Duodenal mucosa (tissue), 2 donors: ENCODE data around the gene RMDN2.

Source experiments
- H3K27ac ChIP-seq: one replicate; pipeline ENCODE4 v1.7.0; 2013; ENCODE audit warnings: low read depth, low read length
- H3K27me3 ChIP-seq, 2 donors: one replicate each; pipeline ENCODE4 v1.7.0; 2013; ENCODE audit warnings: low read length in 2 of 2, control low read depth in 1 of 2; ENCODE audit not compliant: insufficient read depth in 2 of 2, control insufficient read depth in 1 of 2
- H3K36me3 ChIP-seq, 2 donors: one replicate each; pipeline ENCODE4 v1.7.0; 2013; ENCODE audit warnings: low read length in 2 of 2, control low read depth in 1 of 2; ENCODE audit not compliant: insufficient read depth in 2 of 2, control insufficient read depth in 1 of 2
- H3K4me1 ChIP-seq, 2 donors: one replicate each; pipeline ENCODE4 v1.7.0; 2013; ENCODE audit warnings: low read length in 2 of 2, control low read depth in 1 of 2; ENCODE audit not compliant: insufficient read depth in 2 of 2, control insufficient read depth in 1 of 2
- H3K4me3 ChIP-seq, 2 donors: one replicate each; pipeline ENCODE4 v1.7.0; 2013; ENCODE audit warnings: low read length in 2 of 2, low read depth in 1 of 2
- H3K9ac ChIP-seq, 2 donors: one replicate each; pipeline ENCODE4 v1.7.0; 2013; ENCODE audit warnings: low read length in 2 of 2, low read depth in 1 of 2
- H3K9me3 ChIP-seq, 2 donors: one replicate each; pipeline ENCODE4 v1.7.0; 2013; ENCODE audit warnings: low read length in 2 of 2, control low read depth in 1 of 2; ENCODE audit not compliant: control insufficient read depth in 1 of 2

The RMDN2 gene

GRCh38 chr2:37912616-37913015 lies 12.5 kb upstream of the RMDN2 start:
- Histone ChIP-seq H3K9me3 (no peaks in the 10 kb centered on the region), H3K27ac (no peak overlapping the region), H3K36me3 (no peaks in the 10 kb centered on the region), H3K27me3 (no peaks in the 10 kb centered on the region), H3K4me3 (no peak overlapping the region), H3K9ac (no peak overlapping the region), H3K4me1 (peaks cover 8 to 15% of the 10 kb centered on the region in 2 donors)

- Histone ChIP-seq H3K9ac (no peak overlapping the region), H3K4me1 (peaks cover 17 to 19% of the 10 kb centered on the region in 2 donors), H3K4me3 (no peak overlapping the region), H3K27ac (no peak overlapping the region), H3K36me3 (no peaks in the 10 kb centered on the region), H3K27me3 (no peaks in the 10 kb centered on the region), H3K9me3 (no peaks in the 10 kb centered on the region)
Observed at GRCh38 chr2:37914340-37914739, 10.7 kb upstream of the RMDN2 start.

- Histone ChIP-seq H3K9ac (no peak overlapping the region), H3K27ac (no peak overlapping the region), H3K36me3 (no peaks in the 10 kb centered on the region), H3K4me3 (no peak overlapping the region), H3K4me1 (peaks cover 26 to 27% of the 10 kb centered on the region in 2 donors), H3K9me3 (no peaks in the 10 kb centered on the region), H3K27me3 (no peaks in the 10 kb centered on the region)
Observed at GRCh38 chr2:37915773-37916172, 9.3 kb upstream of the RMDN2 start.

DNA sequence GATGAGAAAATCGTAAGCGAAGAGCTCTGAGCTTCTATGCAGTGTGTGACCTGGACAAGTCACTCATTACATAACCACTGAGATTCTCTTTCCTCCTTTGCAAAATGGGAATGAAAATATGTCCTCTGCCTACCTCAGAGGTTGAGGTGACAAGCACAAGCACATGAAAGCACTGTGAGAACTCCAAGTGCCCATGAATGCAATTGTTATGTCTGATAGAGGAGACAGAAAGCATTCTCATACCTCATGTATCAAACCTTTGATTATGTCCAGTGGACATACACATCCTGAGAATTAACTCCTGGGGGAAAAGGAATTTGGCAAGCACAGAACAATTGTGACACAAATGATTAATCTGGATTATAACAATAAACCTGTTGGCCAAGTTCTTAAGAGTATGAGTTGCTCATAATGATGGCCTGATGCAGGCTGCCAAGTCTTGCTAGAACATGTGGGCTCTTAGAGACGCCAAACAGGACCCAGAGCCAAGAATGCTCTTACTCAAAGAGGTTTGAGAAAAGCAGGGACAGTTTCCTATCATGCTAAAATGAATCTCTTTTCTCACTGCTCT lies 8.5 kb upstream of the RMDN2 start:
- Histone ChIP-seq H3K9me3 (no peaks in the 10 kb centered on the region), H3K36me3 (no peaks in the 10 kb centered on the region), H3K27ac (no peak overlapping the region)

GRCh38 chr2:37917281-37918228 lies 7.5 kb upstream of the RMDN2 start:
- H3K36me3 ChIP-seq: no peaks in the 10 kb centered on the region
- no peaks in the 10 kb centered on the region for H3K27me3 ChIP-seq
- no peak overlapping the region for H3K27ac ChIP-seq
- H3K4me1 ChIP-seq: peaks cover 32 to 33% of the 10 kb centered on the region in 2 donors
- H3K9me3 ChIP-seq: no peaks in the 10 kb centered on the region
- no peak overlapping the region for H3K4me3 ChIP-seq
- no peak overlapping the region for H3K9ac ChIP-seq

More for the DNA sequence above, 8.5 kb upstream of the RMDN2 start:
- no peaks in the 10 kb centered on the region for H3K27me3 ChIP-seq
- no peak overlapping the region for H3K9ac ChIP-seq
- no peak overlapping the region for H3K4me3 ChIP-seq
- peaks cover 29 to 30% of the 10 kb centered on the region in 2 donors for H3K4me1 ChIP-seq

- H3K4me3 ChIP-seq: no peak overlapping the region
- no peaks in the 10 kb centered on the region for H3K27me3 ChIP-seq
- no peaks in the 10 kb centered on the region for H3K36me3 ChIP-seq
- no peaks in the 10 kb centered on the region for H3K9me3 ChIP-seq
- no peak overlapping the region for H3K27ac ChIP-seq
- H3K4me1 ChIP-seq: peaks cover 40% of the 10 kb centered on the region in 2 donors
- H3K9ac ChIP-seq: no peak overlapping the region
Observed at GRCh38 chr2:37918742-37919186, 6.3 kb upstream of the RMDN2 start.

DNA sequence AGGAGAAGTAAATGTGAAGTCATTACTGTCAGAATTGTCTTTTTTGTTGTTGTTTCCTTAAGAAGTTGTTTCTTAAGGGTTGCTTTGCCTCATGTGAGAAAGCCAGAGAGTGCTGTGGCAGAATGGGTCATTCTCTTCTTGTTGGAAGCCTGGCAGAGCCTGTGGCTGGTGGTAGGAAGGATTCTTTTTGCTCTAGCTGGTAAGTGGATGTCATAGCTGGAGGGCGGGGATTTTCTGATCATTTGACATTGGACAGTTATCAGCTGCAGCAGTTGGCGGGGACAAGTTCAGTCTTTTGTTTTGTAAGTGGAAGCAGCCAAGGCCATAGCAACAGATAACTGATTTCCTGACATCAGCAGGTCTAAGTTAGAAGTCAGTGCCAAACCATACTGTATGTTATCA lies 5.5 kb upstream of the RMDN2 start:
- Histone ChIP-seq H3K9me3 (no peaks in the 10 kb centered on the region), H3K27ac (no peak overlapping the region), H3K9ac (peak overlapping the region in 1 of 2 donors; percentile 5), H3K4me1 (peaks cover 40% of the 10 kb centered on the region in 2 donors), H3K4me3 (no peak overlapping the region), H3K27me3 (no peaks in the 10 kb centered on the region), H3K36me3 (no peaks in the 10 kb centered on the region)

DNA sequence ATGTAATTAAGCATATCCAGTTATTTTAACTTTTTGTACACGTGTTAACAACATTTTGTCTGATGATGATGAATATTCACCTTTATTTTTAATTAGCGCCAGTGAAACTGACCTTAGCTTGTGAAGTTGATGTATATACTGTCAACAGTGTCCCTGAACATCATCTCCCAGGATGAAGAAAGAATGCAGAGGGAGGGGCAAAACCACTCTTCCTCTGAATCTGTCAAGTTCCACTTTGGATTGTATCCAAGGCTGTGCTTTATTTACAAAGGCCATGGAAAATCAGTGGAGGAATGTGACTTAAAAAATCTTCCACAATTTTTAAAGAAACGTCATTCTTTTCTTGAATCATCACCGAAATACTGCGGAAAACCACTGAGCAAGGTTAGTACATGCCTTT lies 4.5 kb upstream of the RMDN2 start:
- Histone ChIP-seq H3K9me3 (no peaks in the 10 kb centered on the region), H3K9ac (no peak overlapping the region), H3K27me3 (no peaks in the 10 kb centered on the region), H3K4me3 (no peak overlapping the region), H3K36me3 (no peaks in the 10 kb centered on the region), H3K27ac (no peak overlapping the region), H3K4me1 (peaks cover 40% of the 10 kb centered on the region in 2 donors)

DNA sequence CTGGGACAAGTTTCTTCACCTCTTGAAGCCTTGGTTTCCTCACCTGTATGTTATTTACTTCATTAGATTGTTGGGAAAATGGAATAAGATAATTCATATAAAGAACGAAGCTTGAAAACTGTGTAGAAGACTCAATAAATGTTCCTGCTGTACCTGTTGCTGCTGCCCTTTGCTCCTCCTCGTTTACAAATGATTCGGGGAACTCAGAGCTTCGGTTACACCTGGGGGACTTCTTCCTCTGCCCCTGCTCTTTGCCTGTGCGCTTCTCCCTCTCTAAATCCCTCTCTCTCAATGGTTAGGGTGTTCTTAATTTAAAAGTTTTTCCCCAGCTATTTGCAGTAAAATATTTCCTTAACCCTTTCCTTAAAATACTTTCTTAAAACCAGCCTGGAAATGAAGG lies 3.3 kb upstream of the RMDN2 start:
- Histone ChIP-seq H3K4me1 (peaks cover 29 to 37% of the 10 kb centered on the region in 2 donors), H3K9ac (peak overlapping the region in 1 of 2 donors; percentile 12), H3K9me3 (no peaks in the 10 kb centered on the region), H3K27ac (no peak overlapping the region), H3K4me3 (peak overlapping the region in 1 of 2 donors; percentile 11), H3K36me3 (no peaks in the 10 kb centered on the region), H3K27me3 (no peaks in the 10 kb centered on the region)

DNA sequence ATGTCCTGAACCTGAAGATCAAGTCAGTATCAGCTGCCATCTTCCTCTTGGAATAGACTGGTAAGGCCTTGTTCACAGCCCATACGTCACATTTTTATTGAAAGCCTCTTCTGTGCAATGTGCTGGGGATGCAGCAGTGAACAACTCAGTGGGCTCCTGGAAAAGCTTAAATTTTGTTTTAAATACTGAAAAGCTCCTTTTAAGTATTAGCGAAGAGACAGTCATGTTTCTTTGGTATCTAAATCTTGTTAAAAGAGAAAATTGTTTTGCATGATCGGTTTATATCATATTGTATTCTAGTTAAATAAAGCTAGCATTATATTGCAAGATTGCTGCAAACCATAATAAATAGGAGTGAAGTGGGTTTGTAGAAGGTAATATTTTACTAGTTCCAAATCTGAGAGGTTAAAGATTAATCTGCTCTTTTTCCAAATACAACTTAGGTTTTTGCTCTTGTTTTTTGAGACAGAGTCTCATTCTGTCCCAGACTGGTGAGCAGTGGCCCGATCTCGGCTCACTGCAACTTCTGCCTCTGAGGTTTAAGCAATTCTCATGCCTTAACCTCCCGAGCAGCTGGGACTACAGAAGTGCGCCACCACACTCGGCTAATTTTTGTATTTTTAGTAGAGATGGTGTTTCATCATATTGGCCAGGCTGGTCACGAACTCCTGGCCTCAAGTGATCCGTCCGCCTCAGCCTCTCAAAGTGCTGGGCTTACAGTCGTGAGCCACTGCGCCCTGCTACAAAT lies 1.6 kb upstream of the RMDN2 start:
- H3K4me3 ChIP-seq: no peak overlapping the region
- H3K27ac ChIP-seq: no peak overlapping the region
- H3K9me3 ChIP-seq: no peaks in the 10 kb centered on the region
- no peaks in the 10 kb centered on the region for H3K36me3 ChIP-seq
- H3K27me3 ChIP-seq: no peaks in the 10 kb centered on the region
- peak overlapping the region in 1 of 2 donors; percentile 12 for H3K9ac ChIP-seq
- H3K4me1 ChIP-seq: peaks cover 34 to 37% of the 10 kb centered on the region in 2 donors
